Pericardium fibroblast (primary cell): ENCODE data around the gene REXO4. TPM values are rescaled to one million over a fixed set of nuclear protein-coding genes. Genes with fewer than 3 reads are reported as not detected.

Source experiments
- total RNA-seq: library from RNA; depleted of rRNA; stranded (reverse); fragments of >200 nt; gene quantifications from 2 replicates; pipeline ENCODE4 v1.2.3, GENCODE V29; 2015

Gene REXO4
- total RNA-seq = 16.7 and 18.2 TPM in 2 replicates

DNA sequence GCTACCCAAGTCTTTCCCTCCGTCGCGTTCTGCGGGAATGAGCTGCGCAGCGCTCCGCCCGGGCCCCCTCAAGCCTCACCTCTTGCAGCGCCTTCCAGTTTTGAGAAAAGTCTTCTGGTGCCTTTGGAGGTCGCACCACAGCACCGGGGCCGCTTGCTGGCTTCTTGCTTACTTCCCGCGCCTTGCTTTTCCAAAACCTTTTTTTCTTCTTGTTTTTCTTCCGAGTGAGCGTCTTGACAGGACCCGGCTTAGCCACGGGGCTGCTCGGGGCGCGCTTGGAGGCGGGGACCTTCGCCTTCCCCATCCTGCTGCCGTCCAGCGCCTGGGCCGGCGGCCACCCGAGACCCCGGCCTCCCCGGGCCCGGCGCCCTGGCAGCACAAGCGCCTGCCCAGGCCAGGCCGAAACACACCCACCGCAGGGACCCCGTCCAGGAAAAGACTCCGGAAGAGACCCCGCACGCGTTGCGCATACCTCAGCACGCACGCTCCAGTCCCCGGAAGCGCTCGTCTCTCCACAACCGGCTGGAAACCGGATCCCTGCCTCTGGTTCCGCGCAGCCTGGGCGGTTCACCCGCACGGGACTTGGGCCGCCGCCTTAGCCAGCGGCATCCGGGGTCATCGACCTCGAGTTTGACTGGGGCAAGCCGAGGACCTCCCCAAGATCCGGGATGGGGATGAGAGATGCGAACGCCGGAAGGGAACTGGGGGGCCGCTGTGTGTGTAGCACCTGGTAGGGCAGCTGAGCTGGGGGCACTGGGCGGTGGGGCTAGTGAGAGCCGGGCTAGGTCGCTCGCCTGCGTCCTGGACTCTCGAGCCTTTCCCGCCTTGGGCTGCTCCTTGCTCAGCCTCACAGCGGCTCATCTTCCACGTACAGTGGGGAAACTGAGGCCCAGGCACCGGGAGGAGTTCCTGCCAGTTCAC, at the start of gene REXO4:
Gene REXO4 (minus strand): TSS at position 470 of the 921 bp plus-strand sequence. CDS start 166 bp downstream, at position 304.

DNA sequence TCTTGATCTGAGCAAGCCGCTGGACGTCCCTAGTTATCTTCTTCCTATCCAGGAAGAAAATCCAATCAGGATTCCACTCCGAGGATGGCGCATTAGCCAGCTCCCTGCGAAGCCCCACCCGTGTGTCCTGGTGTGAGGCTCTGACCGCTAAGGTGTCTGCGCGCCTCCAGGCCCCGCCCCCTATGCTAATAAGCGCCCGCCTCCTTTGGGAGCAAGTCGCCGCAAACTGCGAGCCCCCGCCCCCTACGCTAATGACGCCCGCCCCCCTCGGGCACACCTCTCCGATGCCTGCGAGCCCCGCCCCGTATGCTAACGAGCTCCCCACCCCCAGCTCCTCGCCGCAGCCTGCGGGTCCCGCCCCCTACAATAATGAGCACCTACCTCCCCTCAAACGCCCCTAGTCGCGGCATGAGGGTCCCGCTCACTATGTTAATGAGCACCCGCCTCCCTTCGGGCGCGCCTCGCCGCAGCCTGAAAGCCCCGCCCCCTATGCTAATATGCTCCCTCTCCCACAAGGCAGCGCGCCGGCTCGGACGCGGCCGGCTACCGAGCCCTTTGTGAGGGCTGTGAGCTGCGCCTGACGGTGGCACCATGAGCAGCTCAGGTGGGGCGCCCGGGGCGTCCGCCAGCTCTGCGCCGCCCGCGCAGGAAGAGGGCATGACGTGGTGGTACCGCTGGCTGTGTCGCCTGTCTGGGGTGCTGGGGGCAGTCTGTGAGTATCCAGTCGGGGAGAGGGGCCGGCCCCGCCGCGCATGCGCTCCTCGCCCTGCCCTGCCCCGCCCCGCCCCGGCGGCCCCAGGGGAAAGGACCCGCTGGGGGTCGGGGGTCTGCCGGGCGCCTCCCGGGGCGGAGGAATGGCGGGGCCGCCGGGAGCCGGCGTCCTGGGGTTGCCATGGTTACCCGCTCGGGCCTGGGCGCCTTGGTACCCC, 41.9 kb upstream of the REXO4 start, which contains the start of gene CACFD1:
Gene CACFD1 (plus strand): TSS at position 503 of the 929 bp plus-strand sequence. CDS start 89 bp downstream, at position 592.

DNA sequence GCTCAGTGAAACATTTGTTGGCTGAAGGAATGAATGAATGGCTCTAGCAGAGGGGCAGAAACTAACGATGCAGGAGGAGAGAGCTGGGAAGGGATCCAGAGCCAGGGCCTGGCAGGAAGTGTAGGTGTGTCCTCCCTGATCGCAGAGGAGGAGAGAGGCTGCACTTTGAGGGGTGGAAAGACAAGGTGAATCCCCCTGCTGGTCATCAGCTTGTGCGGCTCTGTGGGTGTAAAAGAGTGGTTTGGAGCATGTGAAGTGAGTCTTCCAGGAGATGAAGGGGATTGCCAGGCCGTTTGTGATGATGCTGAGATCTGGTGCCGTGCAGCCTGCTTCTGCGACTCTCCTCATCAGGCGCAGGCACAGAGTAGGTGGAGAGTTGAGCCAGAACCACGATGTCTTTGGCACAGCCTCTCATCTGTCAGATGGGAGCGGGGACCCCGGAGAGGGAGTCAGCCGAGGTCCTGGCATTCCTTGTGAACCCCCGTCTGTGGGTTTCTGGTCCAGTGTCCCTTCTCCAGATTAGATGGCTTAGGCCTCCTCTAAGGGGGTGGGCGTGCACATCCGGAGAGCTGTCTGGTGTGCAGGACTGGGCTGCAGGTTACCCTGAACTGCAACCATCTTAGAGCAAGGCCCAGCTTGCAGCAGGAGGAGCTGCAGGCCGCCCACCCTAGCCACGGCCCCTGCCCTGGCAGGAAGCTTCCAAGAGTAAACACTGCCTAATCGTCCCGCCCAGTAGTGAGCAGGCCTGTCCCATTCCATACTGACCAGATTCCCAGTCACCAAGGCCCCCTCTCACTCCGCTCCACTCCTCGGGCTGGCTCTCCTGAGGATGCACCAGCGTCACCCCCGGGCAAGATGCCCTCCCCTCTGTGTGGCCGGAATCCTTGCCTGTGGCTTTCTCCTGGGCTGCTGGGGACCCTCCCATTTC, 4.1 kb upstream of the REXO4 start, which contains the start of gene ADAMTS13:
Gene ADAMTS13 (plus strand): TSS at position 753 of the 928 bp plus-strand sequence. CDS start 77 bp downstream, at position 830.

DNA sequence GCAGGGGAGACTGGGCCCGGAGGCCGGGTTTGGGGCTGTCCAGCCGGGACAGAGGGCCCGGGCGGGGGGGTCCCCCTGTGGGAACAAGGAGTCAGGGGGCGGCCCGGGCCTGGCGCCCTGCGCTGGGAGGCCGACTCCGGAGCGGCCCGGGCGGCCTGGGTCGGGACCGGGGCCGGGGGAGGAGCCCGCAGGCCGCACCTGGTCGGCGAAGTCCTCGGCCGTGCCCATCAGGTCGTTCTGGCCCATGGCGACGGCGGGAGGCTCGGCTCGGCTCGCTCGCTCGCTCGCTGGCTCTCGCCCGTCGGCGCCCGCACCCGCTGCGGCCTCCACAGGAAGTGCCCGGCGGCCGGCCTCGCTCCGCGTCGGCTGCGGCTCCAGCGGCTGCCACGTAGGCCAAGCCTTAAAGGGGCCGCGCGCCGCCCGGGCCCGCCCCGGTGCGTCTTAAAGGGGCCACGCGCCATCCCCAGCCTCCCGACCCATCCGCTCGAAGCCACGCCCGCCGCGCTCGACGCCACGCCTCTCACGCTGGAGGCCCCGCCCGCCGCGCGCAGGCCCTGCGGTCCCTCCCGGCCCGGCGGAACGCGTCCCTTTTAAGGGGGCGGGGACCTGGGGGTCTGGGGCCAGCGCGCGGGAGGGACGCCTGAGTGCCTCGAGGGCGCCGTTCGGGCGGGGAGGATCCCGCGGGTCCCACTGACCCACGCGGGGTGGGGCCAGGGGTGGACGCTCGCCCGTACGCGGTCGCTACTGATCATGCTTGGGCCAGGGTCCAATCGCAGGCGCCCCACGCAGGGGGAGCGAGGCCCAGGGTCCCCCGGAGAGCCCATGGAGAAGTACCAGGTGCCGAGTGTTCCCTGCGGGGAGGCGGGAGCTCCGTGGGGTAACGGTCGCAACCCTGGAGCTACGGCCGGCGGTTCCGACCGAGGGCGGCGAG, 41.8 kb downstream of the REXO4 start, which contains the start of the genes STKLD1 and SURF4:
Gene STKLD1 (plus strand): TSS at position 643 of the 931 bp plus-strand sequence. CDS start 108 bp downstream, at position 751.
Gene SURF4 (minus strand): TSS at position 337 of the 931 bp plus-strand sequence. CDS start 91 bp downstream, at position 246.

DNA sequence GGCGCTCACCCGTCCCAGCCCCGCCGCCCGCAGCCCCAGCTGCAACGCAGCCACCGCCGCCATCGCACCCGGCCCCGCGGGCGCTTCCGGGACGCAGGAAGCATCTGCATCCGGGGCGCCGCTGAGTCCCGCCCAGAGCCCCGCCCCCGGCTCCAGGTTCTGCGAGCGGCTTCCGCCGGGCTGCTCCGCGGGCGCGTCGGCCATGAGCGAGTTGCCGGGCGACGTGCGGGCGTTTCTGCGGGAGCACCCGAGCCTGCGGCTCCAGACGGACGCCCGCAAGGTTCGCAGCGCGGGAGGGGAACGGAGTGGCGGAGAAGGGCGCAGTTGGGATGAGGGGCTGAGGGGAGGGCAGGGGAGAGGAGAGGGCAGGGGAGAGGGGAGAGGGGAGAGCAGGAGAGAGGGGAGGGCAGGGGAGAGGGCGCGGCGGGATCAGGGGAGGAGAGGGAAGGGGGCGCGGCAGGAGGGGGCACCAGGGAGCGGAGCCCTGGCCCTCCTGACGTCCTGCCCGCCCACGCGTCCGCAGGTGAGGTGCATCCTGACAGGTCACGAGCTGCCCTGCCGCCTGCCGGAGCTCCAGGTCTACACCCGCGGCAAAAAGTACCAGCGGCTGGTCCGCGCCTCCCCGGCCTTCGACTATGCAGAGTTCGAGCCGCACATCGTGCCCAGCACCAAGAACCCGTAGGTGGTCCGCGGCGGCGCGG, 61.3 kb downstream of the REXO4 start, which contains the start of the genes SURF1 and SURF2:
Gene SURF1 (minus strand): TSS at position 97 of the 701 bp plus-strand sequence. CDS start 34 bp downstream, at position 63.
Gene SURF2 (plus strand): TSS at position 160 of the 701 bp plus-strand sequence. CDS start 43 bp downstream, at position 203.

Other genes starting within 250 kb of the REXO4 start
- gene OBP2B, start 208.8 kb downstream of the REXO4 start, total RNA-seq = not detected in 2 replicates
- gene ABO, start 142.8 kb downstream of the REXO4 start, total RNA-seq = not detected in 2 replicates
- gene SURF6, start 81.8 kb downstream of the REXO4 start, total RNA-seq = 14.3 and 16.2 TPM in 2 replicates
- 14.5 and 16.0 TPM in 2 replicates for gene MED22, start 69.9 kb downstream of the REXO4 start, total RNA-seq
- gene RPL7A, start 69.8 kb downstream of the REXO4 start, total RNA-seq = 3,224 and 4,648 TPM in 2 replicates
- 38.3 and 45.4 TPM in 2 replicates for gene SURF1, start 61.5 kb downstream of the REXO4 start, total RNA-seq
- gene SURF2, start 61.5 kb downstream of the REXO4 start, total RNA-seq = 19.5 and 24.9 TPM in 2 replicates
- gene SURF4, start 42.0 kb downstream of the REXO4 start, total RNA-seq = 243 and 286 TPM in 2 replicates
- 0.09 and 3.4 TPM in 2 replicates for gene STKLD1, start 41.6 kb downstream of the REXO4 start, total RNA-seq
- gene ADAMTS13, start 4.4 kb upstream of the REXO4 start, total RNA-seq = 3.7 and 4.4 TPM in 2 replicates
- gene CACFD1, start 42.0 kb upstream of the REXO4 start, total RNA-seq = 7.7 and 13.1 TPM in 2 replicates
- 7.0 and 29.3 TPM in 2 replicates for gene SLC2A6, start 61.1 kb upstream of the REXO4 start, total RNA-seq
- 2.3 TPM in 1 of 2 replicates, not detected in the other for gene MYMK, start 106.9 kb upstream of the REXO4 start, total RNA-seq
- gene ADAMTSL2, start 116.7 kb upstream of the REXO4 start, total RNA-seq = 0.09 and 2.8 TPM in 2 replicates
- 3.5 TPM in 1 of 2 replicates, not detected in the other for gene FAM163B, start 191.4 kb upstream of the REXO4 start, total RNA-seq
- not detected in 2 replicates for gene DBH, start 218.4 kb upstream of the REXO4 start, total RNA-seq